Immature natural killer cell (primary cell): ENCODE data around the gene MMEL1. TPM values are rescaled to one million over a fixed set of nuclear protein-coding genes. Genes with fewer than 3 reads are reported as not detected.

Source experiments
- DNase-seq, 3 donors: peaks; one replicate each; pipeline ENCODE4 v3.0.0; 2022; ENCODE audit warnings: mixed read lengths in 1 of 3
- H3K27ac Mint-ChIP-seq, 6 donors: one replicate each; pipeline ENCODE4 v1.8.0; 2020; ENCODE audit warnings: mixed read lengths in 6 of 6, mild to moderate bottlenecking in 5 of 6, inconsistent platforms in 4 of 6, moderate library complexity in 3 of 6
- H3K27me3 Mint-ChIP-seq, 3 donors: one replicate each; pipeline ENCODE4 v1.8.0; 2020 to 2021; ENCODE audit warnings: low read depth in 3 of 3, mild to moderate bottlenecking in 3 of 3, mixed read lengths in 3 of 3, moderate library complexity in 3 of 3, inconsistent platforms in 1 of 3
- H3K36me3 Mint-ChIP-seq, 3 donors: one replicate each; pipeline ENCODE4 v1.8.0; 2020; ENCODE audit warnings: mixed read lengths in 3 of 3, inconsistent platforms in 2 of 3, mild to moderate bottlenecking in 2 of 3
- H3K4me1 Mint-ChIP-seq, 2 donors: one replicate each; pipeline ENCODE4 v1.8.0; 2020; ENCODE audit warnings: inconsistent platforms in 2 of 2, mild to moderate bottlenecking in 2 of 2, mixed read lengths in 2 of 2, moderate library complexity in 1 of 2
- H3K4me3 Mint-ChIP-seq, 5 donors: one replicate each; pipeline ENCODE4 v1.8.0; 2020; ENCODE audit warnings: mild to moderate bottlenecking in 5 of 5, mixed read lengths in 5 of 5, inconsistent platforms in 3 of 5, moderate library complexity in 3 of 5
- H3K9me3 Mint-ChIP-seq, 6 donors: one replicate each; pipeline ENCODE4 v1.8.0; 2020; ENCODE audit warnings: mild to moderate bottlenecking in 6 of 6, mixed read lengths in 6 of 6, inconsistent platforms in 4 of 6, moderate library complexity in 3 of 6
- polyA plus RNA-seq, 3 donors: library from polyadenylated mRNA; unstranded; fragments of 300-500 nt; fragmentation: Illumina TruSeq; gene quantifications; one replicate each; pipeline ENCODE4 v1.2.3, GENCODE V29; 2021

The MMEL1 gene
- polyA plus RNA-seq, 3 donors from 2014 or later = 0.93 to 5.1 (median 2.3) TPM

DNA sequence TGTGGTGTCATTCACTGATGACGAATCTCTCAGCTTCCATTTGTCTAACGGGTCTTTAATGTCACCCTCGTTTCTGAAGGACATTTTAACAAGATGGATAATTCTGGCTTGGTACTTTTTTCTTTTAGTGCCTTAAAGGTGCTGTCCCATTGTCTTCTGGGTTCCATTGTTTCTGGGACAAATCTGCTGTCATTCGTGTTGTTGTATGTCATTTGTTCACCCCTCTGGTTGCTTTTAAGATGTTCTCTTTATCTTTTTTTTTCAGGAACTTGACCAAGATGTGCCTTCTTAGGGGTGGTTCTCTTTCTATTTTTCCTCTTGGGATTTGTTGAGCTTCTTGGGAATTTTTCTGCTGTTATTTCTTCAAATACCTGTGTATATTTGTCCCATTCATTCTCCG, 14.0 kb upstream of the MMEL1 start:
- Mint-ChIP-seq H3K4me1 (peaks cover 6% of the 10 kb centered on the region in 2 donors), H3K4me3 (no peak overlapping the region), H3K27me3 (peaks cover 3 to 10% (median 6%) of the 10 kb centered on the region in 3 donors), H3K9me3 (peaks cover 9 to 16% (median 12%) of the 10 kb centered on the region in 6 donors), H3K36me3 (peaks cover 7 to 9% (median 9%) of the 10 kb centered on the region in 3 donors), H3K27ac (no peak overlapping the region)
- no peak for DNase-seq

DNA sequence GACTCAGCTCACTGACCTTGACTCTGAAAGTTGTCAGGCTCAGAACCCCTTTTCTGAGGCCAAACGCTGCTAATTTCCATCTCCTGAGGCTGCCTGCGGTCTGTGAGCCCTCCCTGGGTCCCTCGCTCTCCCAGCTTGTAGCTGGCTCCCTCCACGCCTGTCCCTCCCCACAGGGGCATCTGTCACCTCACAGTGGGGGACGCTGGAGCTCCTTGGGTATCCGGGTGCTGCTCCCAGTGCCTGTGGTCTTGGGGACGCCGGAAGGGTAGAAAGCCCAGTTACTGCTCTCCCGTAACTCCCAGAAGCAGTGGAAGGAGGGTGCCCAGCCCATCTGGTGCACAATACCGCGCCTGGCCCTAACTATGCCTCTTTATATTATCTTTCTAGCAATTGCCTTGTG, 13.0 kb upstream of the MMEL1 start:
- Mint-ChIP-seq H3K27me3 (peaks cover 3 to 7% (median 3%) of the 10 kb centered on the region in 3 donors), H3K36me3 (peaks cover 7 to 9% (median 9%) of the 10 kb centered on the region in 3 donors), H3K4me3 (peak overlapping the region in 1 of 5 donors; percentile 17), H3K27ac (peak overlapping the region in 1 of 6 donors; percentile 10), H3K9me3 (peaks cover 9 to 16% (median 12%) of the 10 kb centered on the region in 6 donors), H3K4me1 (peaks cover 6% of the 10 kb centered on the region in 2 donors)
- DNase-seq = no peak

DNA sequence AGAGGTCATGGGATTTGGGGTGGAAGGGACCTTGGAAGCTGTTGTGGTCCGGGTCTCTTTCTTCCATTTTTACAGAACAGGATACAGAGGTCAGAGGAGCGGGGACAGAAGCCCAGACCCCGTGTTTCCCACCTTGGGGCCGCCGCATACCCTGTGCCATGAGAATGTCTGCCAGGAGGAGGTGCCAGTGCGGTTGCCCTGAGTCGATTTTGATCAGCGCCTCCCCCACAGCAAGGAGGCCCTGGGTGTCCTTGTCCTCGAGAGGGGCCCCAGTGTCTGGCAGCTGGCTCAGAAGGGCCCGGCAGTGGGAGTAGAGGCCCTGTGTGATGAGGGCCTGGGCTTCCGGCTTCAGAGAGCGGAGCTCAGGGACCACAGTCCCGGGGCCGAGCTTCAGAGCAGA, 12.3 kb upstream of the MMEL1 start:
- H3K4me1 Mint-ChIP-seq = peaks cover 6% of the 10 kb centered on the region in 2 donors
- peaks cover 9 to 16% (median 12%) of the 10 kb centered on the region in 6 donors for H3K9me3 Mint-ChIP-seq
- H3K4me3 Mint-ChIP-seq = no peak overlapping the region
- H3K36me3 Mint-ChIP-seq = peaks cover 7 to 9% (median 9%) of the 10 kb centered on the region in 3 donors
- peak overlapping the region in 1 of 6 donors; percentile 22 for H3K27ac Mint-ChIP-seq
- DNase-seq = no peak
- peaks cover 3 to 7% (median 3%) of the 10 kb centered on the region in 3 donors for H3K27me3 Mint-ChIP-seq

DNA sequence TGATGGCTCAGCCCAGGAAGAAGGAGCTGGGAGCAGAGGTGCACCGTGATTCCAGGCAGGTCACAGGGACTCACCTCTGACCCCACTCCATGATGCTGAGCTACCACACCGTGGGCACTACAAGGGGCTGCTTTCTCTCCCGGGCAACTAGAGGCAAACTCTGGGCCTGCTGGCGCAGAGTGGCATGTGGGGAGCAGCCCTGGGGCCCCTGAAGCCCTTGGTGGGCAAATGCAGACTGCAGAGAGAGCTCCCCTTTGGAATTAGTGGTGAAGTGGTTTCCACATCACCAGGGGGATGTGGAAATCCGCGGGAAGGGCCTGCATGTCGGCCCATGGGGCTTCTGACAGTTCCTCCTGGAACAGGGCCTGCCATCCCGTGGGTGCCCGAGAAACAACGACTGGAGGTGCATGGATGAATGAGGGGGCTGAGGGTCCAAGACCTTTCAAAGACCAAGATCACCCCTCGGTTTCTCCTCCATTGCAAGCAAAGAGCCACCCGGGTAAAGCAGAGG, 11.8 kb upstream of the MMEL1 start:
- peaks cover 6% of the 10 kb centered on the region in 2 donors for H3K4me1 Mint-ChIP-seq
- no peak overlapping the region for H3K4me3 Mint-ChIP-seq
- H3K27me3 Mint-ChIP-seq = peaks cover 3 to 7% (median 3%) of the 10 kb centered on the region in 3 donors
- no peak for DNase-seq
- peaks cover 7 to 9% (median 9%) of the 10 kb centered on the region in 3 donors for H3K36me3 Mint-ChIP-seq
- peaks cover 9 to 16% (median 12%) of the 10 kb centered on the region in 6 donors for H3K9me3 Mint-ChIP-seq
- H3K27ac Mint-ChIP-seq = peak overlapping the region in 1 of 6 donors; percentile 22

DNA sequence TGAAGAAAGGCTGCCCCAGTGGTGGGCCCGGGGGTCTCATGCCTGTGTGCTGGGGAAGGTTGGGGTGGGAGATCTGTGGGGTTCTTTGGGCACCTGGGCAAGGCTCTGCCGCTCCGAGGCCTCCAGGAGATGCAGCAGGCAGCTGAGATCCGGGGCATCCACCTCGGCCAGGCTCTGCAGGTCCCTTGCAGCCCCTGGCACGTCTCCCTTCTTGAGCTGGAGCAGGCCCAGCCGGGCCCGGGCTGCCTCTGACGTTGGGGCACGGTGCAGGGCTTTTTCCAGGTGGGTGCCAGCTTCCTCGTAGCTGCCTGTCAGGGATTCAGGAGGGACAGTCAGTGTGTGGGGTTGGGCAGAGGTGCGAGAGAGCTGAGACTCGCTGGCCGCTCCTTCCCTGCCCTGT, 11.4 kb upstream of the MMEL1 start:
- Mint-ChIP-seq H3K9me3 (peaks cover 9 to 16% (median 12%) of the 10 kb centered on the region in 6 donors), H3K4me1 (peaks cover 6% of the 10 kb centered on the region in 2 donors), H3K27me3 (peaks cover 3 to 7% (median 3%) of the 10 kb centered on the region in 3 donors), H3K36me3 (peaks cover 7 to 9% (median 9%) of the 10 kb centered on the region in 3 donors), H3K27ac (no peak overlapping the region), H3K4me3 (peak overlapping the region in 1 of 5 donors; percentile 55)
- DNase-seq = no peak

DNA sequence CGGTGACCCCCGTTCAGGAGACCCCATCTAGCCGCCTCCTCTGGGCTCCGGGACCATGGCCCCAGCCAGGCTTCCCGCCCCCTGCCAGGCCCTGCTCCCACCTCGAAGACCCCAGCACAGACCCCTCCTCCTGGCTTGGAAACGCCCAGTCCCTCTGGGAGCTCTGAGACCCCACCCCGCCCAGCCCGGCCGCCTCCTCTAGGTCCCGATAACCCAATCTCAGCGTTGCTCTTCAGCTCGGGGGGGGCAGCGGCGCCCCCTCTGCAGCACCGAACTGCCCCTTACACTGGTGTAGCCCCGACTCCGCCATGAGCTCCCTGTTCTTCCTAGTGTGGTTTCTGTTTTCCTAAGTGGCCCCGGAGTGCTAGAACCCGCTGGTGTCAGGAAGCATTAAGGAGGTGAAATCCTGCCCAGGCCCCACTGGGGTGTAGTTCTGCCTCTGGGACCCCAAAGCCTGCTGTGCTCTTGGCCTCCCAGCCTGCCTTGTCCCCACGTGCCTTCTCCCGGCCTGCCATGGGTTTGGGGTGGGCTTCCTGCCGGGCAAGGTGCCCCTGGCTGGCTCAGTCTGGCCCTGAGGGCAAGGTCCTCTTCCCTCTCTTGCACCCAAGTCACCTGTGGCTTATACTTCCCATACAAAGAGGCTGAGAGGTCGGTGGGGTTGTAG, 10.7 kb upstream of the MMEL1 start:
- peaks cover 0 to 7% (median 3%) of the 10 kb centered on the region in 3 donors for H3K27me3 Mint-ChIP-seq
- peaks cover 6% of the 10 kb centered on the region in 2 donors for H3K4me1 Mint-ChIP-seq
- peaks cover 7 to 9% (median 9%) of the 10 kb centered on the region in 3 donors for H3K36me3 Mint-ChIP-seq
- H3K27ac Mint-ChIP-seq = peak overlapping the region in 4 of 6 donors; percentile 13 to 84 (median 44)
- no peak for DNase-seq
- H3K9me3 Mint-ChIP-seq = peaks cover 9 to 16% (median 12%) of the 10 kb centered on the region in 6 donors
- peak overlapping the region; percentile 55 to 69 (median 68) for H3K4me3 Mint-ChIP-seq

DNA sequence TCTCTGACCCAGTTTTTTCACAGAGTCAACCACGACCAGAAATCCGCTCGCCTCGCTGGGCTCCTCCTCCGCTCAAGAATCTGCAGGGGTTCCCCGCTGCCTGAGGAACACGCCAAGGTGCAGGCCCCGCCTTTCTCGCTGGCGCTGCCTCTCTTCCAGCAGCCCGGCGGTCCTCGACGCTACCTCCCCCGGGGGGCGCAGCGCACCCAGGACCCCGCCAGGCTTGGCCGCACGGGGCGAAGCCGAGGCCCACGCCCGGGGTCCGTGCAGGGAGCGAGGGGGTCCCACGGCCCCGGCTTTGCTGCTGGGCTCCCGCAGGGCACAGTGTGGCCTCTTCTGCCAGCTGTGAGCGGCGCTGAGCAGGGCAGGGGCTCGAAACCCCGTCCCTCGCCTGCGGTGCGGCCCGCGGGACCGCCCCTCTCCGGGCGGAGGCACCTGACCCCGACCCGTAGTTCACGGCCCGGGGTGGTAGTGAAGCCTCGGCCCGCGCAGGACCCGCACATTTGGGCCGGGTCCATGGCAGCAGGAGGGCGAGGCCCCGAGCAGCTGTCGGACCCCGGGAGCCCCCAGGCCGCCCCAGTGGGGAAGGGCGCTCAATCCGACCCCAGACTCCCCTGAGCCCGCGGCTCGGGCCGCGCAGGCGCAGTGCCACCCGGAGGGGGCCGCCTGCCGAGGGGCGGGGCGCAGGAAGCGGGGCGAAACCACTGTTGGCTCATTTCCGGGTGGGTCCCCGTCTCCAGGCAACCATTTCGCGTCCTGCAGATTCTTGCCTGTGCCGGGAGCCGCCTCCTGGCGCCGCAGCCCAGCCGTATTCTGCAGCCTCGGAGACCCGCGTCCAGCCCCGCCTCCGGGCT, 10.0 kb upstream of the MMEL1 start:
- Mint-ChIP-seq H3K4me1 (peaks cover 6% of the 10 kb centered on the region in 2 donors), H3K36me3 (peaks cover 5 to 6% (median 5%) of the 10 kb centered on the region in 3 donors), H3K27ac (peak overlapping the region; percentile 76 to 95 (median 86)), H3K27me3 (peaks cover 0 to 6% (median 3%) of the 10 kb centered on the region in 3 donors), H3K9me3 (peaks cover 6 to 11% (median 8%) of the 10 kb centered on the region in 6 donors), H3K4me3 (peak overlapping the region; percentile 81 to 89 (median 85))
- peak; percentile 96 to 97 (median 97) for DNase-seq

DNA sequence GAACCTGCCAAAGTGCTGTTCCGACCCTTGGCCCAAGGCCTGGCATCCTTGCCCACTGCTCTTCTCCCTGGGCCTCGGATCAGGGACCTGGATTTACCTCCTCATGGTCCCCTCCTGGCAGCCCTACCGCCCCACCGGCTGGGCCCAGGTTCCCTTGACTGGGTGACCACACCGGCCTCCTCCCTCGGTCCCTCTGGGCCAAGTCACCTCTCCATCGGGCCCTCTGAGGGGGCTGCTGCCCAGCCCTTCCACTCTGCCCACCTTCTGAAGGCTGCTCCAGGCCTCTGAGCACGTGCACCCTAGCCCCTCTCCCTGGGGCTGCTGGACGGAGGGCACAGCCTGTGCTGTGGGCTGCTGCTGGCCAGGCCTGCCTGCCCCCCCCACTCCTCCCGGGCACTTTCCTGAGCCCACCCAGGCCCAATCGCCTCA, 9.3 kb upstream of the MMEL1 start:
- Mint-ChIP-seq H3K27ac (peak overlapping the region; percentile 76 to 95 (median 86)), H3K4me1 (peaks cover 6% of the 10 kb centered on the region in 2 donors)

DNA sequence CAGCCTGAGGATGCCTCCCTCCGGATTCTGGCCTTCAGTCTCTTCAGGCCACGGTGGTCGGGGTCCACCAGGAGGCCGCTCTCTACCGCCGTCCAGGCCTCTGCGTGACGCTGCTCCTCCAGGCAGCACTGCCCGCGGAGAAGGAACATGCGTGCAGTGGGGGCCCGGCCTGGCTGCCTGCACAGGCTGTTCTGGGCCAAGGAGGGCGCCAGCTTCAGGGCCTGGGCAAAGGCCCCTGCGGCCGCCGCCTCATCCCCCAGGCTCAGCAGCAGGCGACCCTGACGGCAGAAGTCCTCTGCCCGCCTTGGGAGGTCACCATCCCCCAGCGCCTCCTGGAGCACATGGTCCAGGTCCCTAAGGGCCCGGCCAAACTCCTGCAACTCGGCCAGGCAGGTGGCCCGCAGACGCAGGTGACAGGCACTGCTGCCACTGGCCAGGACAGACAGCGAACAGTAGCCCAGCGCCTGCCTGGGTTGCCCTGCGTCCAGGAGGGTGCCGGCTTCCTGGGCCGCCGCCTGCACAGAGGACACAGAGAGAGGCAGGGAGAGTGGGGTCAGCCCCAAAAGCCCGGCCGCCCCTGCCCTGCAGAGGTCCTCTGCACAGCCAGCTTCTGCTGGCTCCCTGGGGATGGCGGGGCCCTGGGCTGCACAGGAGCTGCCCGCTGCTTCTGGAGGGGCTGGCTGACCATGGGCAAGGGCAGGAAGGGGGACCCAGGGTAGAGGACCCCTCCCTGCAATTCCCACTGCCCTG, 8.7 kb upstream of the MMEL1 start:
- H3K36me3 Mint-ChIP-seq = no peaks in the 10 kb centered on the region
- DNase-seq = no peak
- no peak overlapping the region for H3K27ac Mint-ChIP-seq
- peak overlapping the region in 3 of 5 donors; percentile 21 to 88 (median 81) for H3K4me3 Mint-ChIP-seq
- peaks cover 0 to 2% (median 0%) of the 10 kb centered on the region in 6 donors for H3K9me3 Mint-ChIP-seq
- peaks cover 3 to 6% (median 6%) of the 10 kb centered on the region in 3 donors for H3K27me3 Mint-ChIP-seq
- H3K4me1 Mint-ChIP-seq = peaks cover 6% of the 10 kb centered on the region in 2 donors

More for the DNA sequence above, 9.3 kb upstream of the MMEL1 start:
- DNase-seq = no peak
- Mint-ChIP-seq H3K4me3 (peak overlapping the region; percentile 81 to 89 (median 85)), H3K9me3 (peaks cover 4 to 8% (median 5%) of the 10 kb centered on the region in 6 donors), H3K27me3 (peaks cover 3 to 6% (median 4%) of the 10 kb centered on the region in 3 donors), H3K36me3 (peaks cover 3 to 5% (median 4%) of the 10 kb centered on the region in 3 donors)

DNA sequence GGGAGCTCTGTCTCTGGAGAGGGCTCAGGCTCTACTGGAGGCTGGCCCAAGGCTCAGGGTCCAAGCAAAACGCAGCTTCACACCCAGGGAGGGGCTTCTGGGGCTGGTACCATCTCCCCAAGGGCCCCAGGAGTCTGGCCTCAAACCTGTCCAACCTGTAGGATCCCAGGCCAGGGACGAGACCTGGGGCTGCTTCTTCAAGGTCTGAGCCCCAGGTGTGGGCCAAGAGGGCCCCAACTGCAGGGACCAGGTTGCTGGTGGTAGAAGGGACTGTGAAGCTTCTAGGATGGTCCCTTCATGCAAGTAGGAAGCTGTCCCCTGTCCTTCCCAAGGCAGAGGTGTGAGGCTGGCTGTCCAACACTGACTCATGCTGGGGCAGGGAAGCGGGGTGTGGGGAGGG, 7.8 kb upstream of the MMEL1 start:
- no peaks in the 10 kb centered on the region for H3K9me3 Mint-ChIP-seq
- H3K36me3 Mint-ChIP-seq = no peaks in the 10 kb centered on the region
- H3K27ac Mint-ChIP-seq = no peak overlapping the region
- H3K4me1 Mint-ChIP-seq = peaks cover 6% of the 10 kb centered on the region in 2 donors
- no peak for DNase-seq
- H3K4me3 Mint-ChIP-seq = peak overlapping the region in 1 of 5 donors; percentile 21
- H3K27me3 Mint-ChIP-seq = peaks cover 3 to 6% (median 6%) of the 10 kb centered on the region in 3 donors

DNA sequence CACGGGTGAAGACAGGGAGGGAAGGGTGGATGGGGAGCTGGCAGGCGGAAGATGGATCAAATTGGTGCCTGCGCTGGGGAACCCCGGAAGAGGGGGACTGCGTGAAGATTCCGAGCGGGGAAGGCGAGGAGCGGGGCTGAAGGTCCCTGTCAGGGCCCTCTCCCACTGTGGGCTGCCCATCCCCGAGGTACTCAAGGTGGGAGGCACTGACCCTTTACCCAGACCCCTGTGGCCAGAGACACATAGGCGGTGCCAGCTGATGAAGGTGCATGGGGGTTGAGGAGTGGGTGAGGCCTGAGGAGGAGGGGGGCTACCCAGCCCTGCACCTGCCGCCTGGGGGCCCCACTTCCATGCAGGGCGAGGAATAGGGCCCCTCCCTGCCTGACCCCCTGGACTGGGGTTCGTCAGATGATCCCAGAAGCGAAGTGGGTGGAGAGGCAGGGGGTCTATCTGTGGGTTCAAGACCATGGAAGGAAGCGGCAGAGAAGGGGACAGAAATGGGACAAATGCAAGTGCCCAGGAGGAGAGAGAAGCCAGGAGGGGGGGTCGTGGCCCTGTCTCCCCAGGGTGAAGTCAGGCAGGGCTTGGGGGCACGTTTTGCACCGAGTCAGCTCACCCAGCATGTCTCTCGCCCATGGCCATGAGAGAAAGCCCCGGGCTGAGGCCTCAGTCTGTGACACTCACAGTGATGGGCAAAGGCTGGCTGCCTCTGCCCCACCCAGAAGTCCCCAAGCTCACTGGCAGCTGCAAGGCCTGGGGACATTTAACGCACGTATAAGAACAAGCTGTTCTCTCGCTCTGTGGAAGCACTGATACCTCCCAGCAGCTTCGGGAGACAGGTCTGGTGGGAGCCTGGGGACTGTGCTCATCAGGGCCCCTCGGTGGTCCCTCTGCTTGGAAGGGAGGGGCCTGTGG, 7.0 kb upstream of the MMEL1 start:
- H3K27ac Mint-ChIP-seq = peak overlapping the region in 3 of 6 donors; percentile 32 to 53 (median 50)
- H3K4me3 Mint-ChIP-seq = no peak overlapping the region
- no peaks in the 10 kb centered on the region for H3K36me3 Mint-ChIP-seq
- H3K27me3 Mint-ChIP-seq = peaks cover 3 to 7% (median 6%) of the 10 kb centered on the region in 3 donors
- DNase-seq = no peak
- H3K9me3 Mint-ChIP-seq = no peaks in the 10 kb centered on the region
- H3K4me1 Mint-ChIP-seq = peaks cover 6% of the 10 kb centered on the region in 2 donors

DNA sequence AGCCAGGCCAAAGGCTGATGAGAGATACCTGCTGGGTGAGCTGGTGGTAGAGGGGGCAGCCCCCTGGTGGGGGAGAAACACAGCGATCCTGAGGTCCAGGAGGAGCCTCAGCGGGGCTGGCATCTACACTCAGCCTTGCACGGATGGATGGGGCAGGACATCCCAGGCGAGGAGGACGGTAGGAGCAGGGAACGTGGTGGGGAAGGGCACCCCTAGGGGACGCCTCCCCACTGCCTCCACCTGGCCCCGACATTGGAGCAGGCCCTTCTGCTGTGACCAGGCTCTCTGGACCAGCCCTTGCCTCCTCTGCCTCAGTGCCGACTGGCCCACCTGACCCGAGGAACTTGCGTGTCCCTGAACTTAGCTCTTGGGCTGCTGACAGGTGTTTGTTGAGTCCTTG, 6.4 kb upstream of the MMEL1 start:
- no peak for DNase-seq
- peak overlapping the region in 1 of 5 donors; percentile 26 for H3K4me3 Mint-ChIP-seq
- peak overlapping the region in 2 of 6 donors; percentile 17 to 55 for H3K27ac Mint-ChIP-seq
- peaks cover 6% of the 10 kb centered on the region in 2 donors for H3K4me1 Mint-ChIP-seq
- H3K9me3 Mint-ChIP-seq = no peaks in the 10 kb centered on the region
- H3K27me3 Mint-ChIP-seq = peaks cover 3 to 6% (median 6%) of the 10 kb centered on the region in 3 donors
- no peaks in the 10 kb centered on the region for H3K36me3 Mint-ChIP-seq
